DND-41 (cell line): ENCODE data around the gene SIX2.

Experiments
- CTCF ChIP-seq: IDR thresholded peaks from 2 replicates; pipeline ENCODE4 v1.5.1; 2012; ENCODE audit warnings: borderline replicate concordance, low read length, moderate library complexity, mild to moderate bottlenecking; ENCODE audit not compliant: poor library complexity, severe bottlenecking; ENCODE audit errors: extremely low read depth
- EZH2 ChIP-seq: IDR thresholded peaks from 3 replicates; pipeline ENCODE4 v1.6.1; 2012; ENCODE audit warnings: borderline replicate concordance, low read depth, mild to moderate bottlenecking, moderate library complexity, low read length, inconsistent platforms; ENCODE audit not compliant: severe bottlenecking

- TF ChIP-seq CTCF (no peak), EZH2 (no peak)
Measured at GRCh38 chr2:45001869-45002385, 7.3 kb downstream of the SIX2 start.
